Measurements from ENCODE around the gene FNDC7. TPM values are rescaled to one million over a fixed set of nuclear protein-coding genes. Genes with fewer than 3 reads are reported as not detected.

Gene FNDC7
- total and polyA plus RNA-seq, 9 of the 15 experiments (the other 6 are each of a cell fraction or from before 2014, with no cell fraction given): not detected

GRCh38 chr1:108780937-108781574 is 68.3 kb downstream of the FNDC7 start (continued):
- TF ChIP-seq CBX2 (IDR thresholded peaks at IDR 0.05; ENCODE audit: insufficient read depth, low read length, poor library complexity, severe bottlenecking) (no peak), ZNF184 (CRISPR knock-in tag; IDR thresholded peaks at IDR 0.05) (no peak), ZNF444 (CRISPR knock-in tag; IDR thresholded peaks at IDR 0.05) (no peak), NELFE (IDR thresholded peaks at IDR 0.05; ENCODE audit: insufficient read depth, insufficient read length) (no peak), NCOA6 (IDR thresholded peaks at IDR 0.05) (no peak), BDP1 (IDR thresholded peaks at IDR 0.05; ENCODE audit: insufficient read depth, insufficient read length) (no peak), PTRF (tag; IDR thresholded peaks at IDR 0.05) (no peak), NR3C1 (CRISPR knock-in tag; IDR thresholded peaks at IDR 0.05) (no peak), ARID1B (IDR thresholded peaks at IDR 0.05) (peak; percentile 93), TCF7L2 (IDR thresholded peaks at IDR 0.05; ENCODE audit: low read depth, low read length) (no peak), THRA (IDR thresholded peaks at IDR 0.05) (no peak), E2F1 (CRISPR knock-in tag; IDR thresholded peaks at IDR 0.05) (no peak), CGGBP1 (CRISPR knock-in tag; IDR thresholded peaks at IDR 0.05) (no peak), SMARCC2 (IDR thresholded peaks at IDR 0.05; ENCODE audit: low read depth) (peak; percentile 48; the same call in 1 of the 2 replicates), E2F6 (IDR thresholded peaks at IDR 0.05; ENCODE audit: borderline replicate concordance in 1 of 2, extremely low read depth in 1 of 2, insufficient read depth in 1 of 2, insufficient read length in 1 of 2, low read depth in 1 of 2, low read length in 1 of 2, poor library complexity in 1 of 2, severe bottlenecking in 1 of 2) (no peak), OTX1 (CRISPR knock-in tag; IDR thresholded peaks at IDR 0.05) (no peak), ZNF143 (CRISPR knock-in tag; IDR thresholded peaks at IDR 0.05) (no peak), SNIP1 (IDR thresholded peaks at IDR 0.05; ENCODE audit: low read depth) (no peak), ELK3 (CRISPR knock-in tag; IDR thresholded peaks at IDR 0.05) (no peak), TOE1 (IDR thresholded peaks at IDR 0.05; ENCODE audit: borderline replicate concordance) (no peak), TOE1 (CRISPR knock-in tag; IDR thresholded peaks at IDR 0.05; ENCODE audit: borderline replicate concordance, low read depth) (no peak), CHD2 (IDR thresholded peaks at IDR 0.05; ENCODE audit: low read depth, low read length) (no peak), RFX7 (CRISPR knock-in tag; IDR thresholded peaks at IDR 0.05) (no peak), NCOA2 (IDR thresholded peaks at IDR 0.05; ENCODE audit: partially characterized antibody in 2 of 2) (no peak), MYBL2 (IDR thresholded peaks at IDR 0.05; ENCODE audit: low read depth) (no peak), MYBL2 (CRISPR knock-in tag; IDR thresholded peaks at IDR 0.05; ENCODE audit: borderline replicate concordance) (no peak)
